ENCODE measurements around the gene ADGRV1. TPM values are rescaled to one million over a fixed set of nuclear protein-coding genes. Genes with fewer than 3 reads are reported as not detected.
A peak's percentile ranks its signal among the peaks of the same experiment; 100 is the strongest.

ADGRV1 gene
- total and polyA plus RNA-seq, 7 donors: 0.05 to 0.83 (median 0.11) TPM; not detected in 1

DNA sequence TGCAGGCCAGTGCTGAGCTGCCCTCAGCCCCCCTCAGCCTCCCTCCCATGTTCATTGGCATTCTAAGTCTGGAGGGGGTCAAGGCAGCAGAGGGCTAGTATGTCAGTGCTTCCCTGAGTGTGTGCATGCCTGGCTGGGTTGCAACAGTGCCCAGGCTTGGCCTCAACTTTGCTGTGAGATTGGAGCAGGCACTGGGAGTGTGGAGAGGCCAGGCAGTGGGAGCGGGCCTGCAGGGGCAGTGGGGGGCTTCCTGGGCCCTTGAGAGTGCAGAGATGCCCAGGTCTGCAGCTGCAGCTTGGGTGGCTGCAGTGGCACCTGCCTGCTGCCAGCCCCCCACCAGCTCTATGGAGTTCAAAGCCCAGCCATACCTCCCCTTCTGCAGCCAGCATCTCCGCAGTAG lies 585.2 kb downstream of the ADGRV1 start:
- ATAC-seq (no peak), DNase-seq (no peak)
- Histone ChIP-seq H3K9me3 (no peaks in the 10 kb centered on the region), H3K36me3 (ENCODE audit: insufficient read depth in 1 of 2, low read depth in 1 of 2) (no peaks in the 10 kb centered on the region), H3K4me3 (no peak overlapping the region), H3K27ac (no peak overlapping the region), H3K27me3 (ENCODE audit: insufficient read depth in 3 of 3, low read length in 2 of 3) (no peaks in the 10 kb centered on the region), H3K4me1 (peaks cover 14% of the 10 kb centered on the region)
- WGBS, 3 donors: 98 to 100% (median 98%) methylated on average over 2 of the region's 2 CpGs
- intact Hi-C loops (cut with DNase I): no loop called here
- no peak for TF ChIP-seq CTCF (IDR thresholded peaks at IDR 0.05)

GRCh38 chr5:91144491-91145332 lies 586.1 kb downstream of the ADGRV1 start:
- no peak for TF ChIP-seq CTCF (IDR thresholded peaks at IDR 0.05)
- ATAC-seq: no peak
- Histone ChIP-seq H3K4me1 (peaks cover 14% of the 10 kb centered on the region), H3K27me3 (ENCODE audit: insufficient read depth in 3 of 3, low read length in 2 of 3) (no peaks in the 10 kb centered on the region), H3K4me3 (peak overlapping the region; percentile 15), H3K36me3 (ENCODE audit: insufficient read depth in 1 of 2, low read depth in 1 of 2) (no peaks in the 10 kb centered on the region), H3K27ac (peak overlapping the region; percentile 31), H3K9me3 (no peaks in the 10 kb centered on the region)
- WGBS, 3 donors: 30 to 53% (median 33%) methylated on average over 5 of the region's 5 CpGs
- DNase-seq: no peak
- intact Hi-C loops (cut with DNase I): no loop called here

GRCh38 chr5:91145333-91145620 lies 586.7 kb downstream of the ADGRV1 start:
- 10 to 18% (median 10%) methylated on average over 2 of the region's 2 CpGs for WGBS, 3 donors
- H3K27me3 ChIP-seq (ENCODE audit: insufficient read depth in 3 of 3, low read length in 2 of 3): no peaks in the 10 kb centered on the region
- no peaks in the 10 kb centered on the region for H3K36me3 ChIP-seq (ENCODE audit: insufficient read depth in 1 of 2, low read depth in 1 of 2)
- peak overlapping the region; percentile 31 for H3K27ac ChIP-seq
- TF ChIP-seq CTCF (IDR thresholded peaks at IDR 0.05): no peak
- DNase-seq (no peak), ATAC-seq (peak in 1 of 4 donors; percentile 43)
- intact Hi-C loops (cut with DNase I): no loop called here
- no peaks in the 10 kb centered on the region for H3K9me3 ChIP-seq
- H3K4me1 ChIP-seq: peaks cover 14% of the 10 kb centered on the region
- peak overlapping the region; percentile 15 for H3K4me3 ChIP-seq

DNA sequence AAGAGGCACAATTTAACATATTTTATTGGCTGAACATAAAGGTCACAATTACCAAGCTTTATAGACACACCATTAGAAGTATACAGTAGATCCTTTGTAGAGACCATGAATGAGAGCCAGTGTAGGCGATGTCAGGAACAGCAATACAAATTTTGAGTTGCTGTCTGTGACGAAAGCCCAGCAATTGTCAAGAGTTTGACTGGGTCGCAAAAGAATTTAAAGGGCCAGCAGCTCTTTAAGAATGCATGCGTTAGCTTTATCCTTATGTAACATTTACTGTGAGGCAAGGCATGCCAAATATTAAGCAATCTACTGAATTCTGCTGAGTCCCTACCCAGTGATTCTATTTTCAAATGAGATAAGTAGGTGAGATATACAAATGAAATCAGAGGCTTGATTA lies 587.6 kb downstream of the ADGRV1 start:
- TF ChIP-seq CTCF (IDR thresholded peaks at IDR 0.05): no peak
- Histone ChIP-seq H3K4me3 (no peak overlapping the region), H3K9me3 (no peaks in the 10 kb centered on the region), H3K36me3 (ENCODE audit: insufficient read depth in 1 of 2, low read depth in 1 of 2) (no peaks in the 10 kb centered on the region), H3K4me1 (peaks cover 14% of the 10 kb centered on the region), H3K27me3 (ENCODE audit: insufficient read depth in 3 of 3, low read length in 2 of 3) (no peaks in the 10 kb centered on the region), H3K27ac (no peak overlapping the region)
- ATAC-seq (peak in 2 of 4 donors; percentile 33 to 42), DNase-seq (no peak)
- WGBS, 3 donors: 55 to 68% (median 58%) methylated on average over 4 of the region's 4 CpGs
- intact Hi-C loops (cut with DNase I): no loop called here
